Thyroid gland (tissue), 4 donors: ENCODE data around the gene OR1F1.

Experiments
- POLR2A ChIP-seq, 2 donors: fragments of 450-650 bp; IDR thresholded peaks; one replicate each; pipeline ENCODE4 v1.6.1; 2017; ENCODE audit warnings: antibody characterized with exemption in 2 of 2, mild to moderate bottlenecking in 2 of 2, moderate library complexity in 1 of 2
- TF ChIP-seq, protein P1 (sequence below), 6 experiments: fragments of 200-600 bp in 3 of 6; fragments of 450-650 bp in 3 of 6; sonication (generic) in 3 of 6; IDR thresholded peaks; one replicate each; pipeline ENCODE4 v1.5.1; 2016 to 2019; ENCODE audit warnings: antibody characterized with exemption in 6 of 6, mild to moderate bottlenecking in 2 of 6, inconsistent platforms in 1 of 6, moderate library complexity in 1 of 6

DNA sequence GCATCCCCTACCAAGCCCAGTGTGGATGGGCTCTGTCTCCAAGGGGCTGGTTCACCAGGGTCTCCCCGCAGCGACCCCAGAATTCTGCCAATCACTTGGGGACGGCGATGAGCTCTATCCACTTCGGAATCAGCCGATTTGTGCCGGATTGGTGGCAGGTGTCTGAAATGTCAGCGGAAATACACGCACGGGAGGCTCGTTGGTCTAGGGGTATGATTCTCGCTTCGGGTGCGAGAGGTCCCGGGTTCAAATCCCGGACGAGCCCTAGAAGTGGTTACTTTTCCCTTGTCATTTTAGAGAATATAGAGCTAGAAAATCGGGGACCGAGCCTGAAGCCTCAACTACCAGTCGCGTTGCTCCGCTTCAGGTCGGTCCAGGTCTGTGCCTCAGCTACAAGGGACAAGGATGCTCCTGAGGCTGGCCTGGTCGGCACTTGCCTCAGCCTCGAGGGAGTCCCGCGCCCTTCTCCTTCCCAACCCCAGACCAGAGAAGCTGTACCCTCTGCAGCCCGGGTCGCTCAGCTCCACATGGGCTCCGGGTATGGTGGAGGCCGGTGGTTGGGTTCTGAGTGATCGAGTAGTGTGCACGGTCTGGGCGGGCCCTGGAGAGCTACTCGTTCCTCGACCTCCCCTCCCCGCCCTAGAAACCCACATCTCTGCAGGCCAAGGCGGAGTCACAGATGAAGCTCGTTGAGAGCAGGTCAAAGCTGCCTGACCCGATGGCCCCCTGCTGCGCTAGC, 16.0 kb upstream of the OR1F1 start:
- TF ChIP-seq, protein P1, sequence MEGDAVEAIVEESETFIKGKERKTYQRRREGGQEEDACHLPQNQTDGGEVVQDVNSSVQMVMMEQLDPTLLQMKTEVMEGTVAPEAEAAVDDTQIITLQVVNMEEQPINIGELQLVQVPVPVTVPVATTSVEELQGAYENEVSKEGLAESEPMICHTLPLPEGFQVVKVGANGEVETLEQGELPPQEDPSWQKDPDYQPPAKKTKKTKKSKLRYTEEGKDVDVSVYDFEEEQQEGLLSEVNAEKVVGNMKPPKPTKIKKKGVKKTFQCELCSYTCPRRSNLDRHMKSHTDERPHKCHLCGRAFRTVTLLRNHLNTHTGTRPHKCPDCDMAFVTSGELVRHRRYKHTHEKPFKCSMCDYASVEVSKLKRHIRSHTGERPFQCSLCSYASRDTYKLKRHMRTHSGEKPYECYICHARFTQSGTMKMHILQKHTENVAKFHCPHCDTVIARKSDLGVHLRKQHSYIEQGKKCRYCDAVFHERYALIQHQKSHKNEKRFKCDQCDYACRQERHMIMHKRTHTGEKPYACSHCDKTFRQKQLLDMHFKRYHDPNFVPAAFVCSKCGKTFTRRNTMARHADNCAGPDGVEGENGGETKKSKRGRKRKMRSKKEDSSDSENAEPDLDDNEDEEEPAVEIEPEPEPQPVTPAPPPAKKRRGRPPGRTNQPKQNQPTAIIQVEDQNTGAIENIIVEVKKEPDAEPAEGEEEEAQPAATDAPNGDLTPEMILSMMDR (IDR thresholded peaks at IDR 0.05): no peak
- no peak for TF ChIP-seq POLR2A (IDR thresholded peaks at IDR 0.05)
